CD14-positive monocyte (primary cell): ENCODE data around the gene PACSIN1. TPM values are rescaled to one million over a fixed set of nuclear protein-coding genes. Genes with fewer than 3 reads are reported as not detected.

Experiments
- DNase-seq, 3 donors: peaks; one replicate each; pipeline ENCODE4 v3.0.0-alpha.2; 2011 to 2022
- H2AFZ ChIP-seq: 2 replicates; pipeline ENCODE4 v1.6.0; 2012; ENCODE audit warnings: mild to moderate bottlenecking, low read depth, low read length, inconsistent platforms; ENCODE audit not compliant: insufficient read depth, poor library complexity, severe bottlenecking
- H3K27ac ChIP-seq, 2 donors: 1 replicate in 1 of 2; 2 replicates in 1 of 2; pipeline ENCODE4 v1.5.1; 2012 to 2013; ENCODE audit warnings: low read length in 2 of 2, control low read depth in 1 of 2, inconsistent platforms in 1 of 2, low read depth in 1 of 2, mild to moderate bottlenecking in 1 of 2
- H3K27me3 ChIP-seq, 2 donors: one replicate each; pipeline versions ENCODE4 v1.6.0 to v1.6.1; 2011 to 2013; ENCODE audit warnings: low read length in 2 of 2; ENCODE audit not compliant: control insufficient read depth in 2 of 2, insufficient read depth in 2 of 2
- H3K36me3 ChIP-seq, 2 donors: replicated peaks in 1 of 2; 1 replicate in 1 of 2; 2 replicates in 1 of 2; pipeline versions ENCODE4 v1.5.1 to v1.6.1; 2012 to 2013; ENCODE audit warnings: low read length in 2 of 2, control low read depth in 1 of 2, inconsistent platforms in 1 of 2, mild to moderate bottlenecking in 1 of 2; ENCODE audit not compliant: insufficient read depth in 2 of 2, control insufficient read depth in 1 of 2
- H3K4me1 ChIP-seq, 2 donors: 1 replicate in 1 of 2; 2 replicates in 1 of 2; pipeline versions ENCODE4 v1.5.1 to v1.6.1; 2012 to 2013; ENCODE audit warnings: low read length in 2 of 2, control low read depth in 1 of 2, inconsistent platforms in 1 of 2, mild to moderate bottlenecking in 1 of 2, moderate library complexity in 1 of 2; ENCODE audit not compliant: insufficient read depth in 2 of 2, control insufficient read depth in 1 of 2
- H3K4me2 ChIP-seq: replicated peaks from 2 replicates; pipeline ENCODE3; 2012; ENCODE audit warnings: low read length, moderate library complexity, mild to moderate bottlenecking; ENCODE audit not compliant: poor library complexity, severe bottlenecking; ENCODE audit errors: extremely low read depth
- H3K4me3 ChIP-seq, 3 experiments: fragments of 200-600 bp in 1 of 3; sonication (generic) in 1 of 3; replicated peaks in 1 of 3; 1 replicate in 2 of 3; 2 replicates in 1 of 3; pipeline ENCODE4 v1.5.1; 2011 to 2013; ENCODE audit warnings: low read length in 3 of 3, mild to moderate bottlenecking in 3 of 3, control low read depth in 2 of 3, low read depth in 2 of 3, inconsistent platforms in 1 of 3, moderate library complexity in 1 of 3
- H3K79me2 ChIP-seq: 2 replicates; pipeline ENCODE4 v1.6.0; 2012; ENCODE audit warnings: mild to moderate bottlenecking, control low read depth, inconsistent platforms, low read length, moderate library complexity; ENCODE audit not compliant: insufficient read depth
- H3K9ac ChIP-seq: 2 replicates; pipeline ENCODE4 v1.6.0; 2017; ENCODE audit warnings: low read length, mild to moderate bottlenecking; ENCODE audit not compliant: insufficient read depth, poor library complexity, severe bottlenecking
- H3K9me3 ChIP-seq, 2 donors: replicated peaks in 1 of 2; 1 replicate in 1 of 2; 2 replicates in 1 of 2; pipeline versions ENCODE4 v1.5.1 to v1.6.1; 2012 to 2013; ENCODE audit warnings: low read length in 2 of 2, control low read depth in 1 of 2; ENCODE audit not compliant: control insufficient read depth in 1 of 2, insufficient read depth in 1 of 2
- H4K20me1 ChIP-seq: 2 replicates; pipeline ENCODE4 v1.6.0; 2012; ENCODE audit warnings: mild to moderate bottlenecking, low read length, control low read depth, moderate library complexity; ENCODE audit not compliant: insufficient read depth
- H3K27ac Mint-ChIP-seq, 7 donors: one replicate each; pipeline ENCODE4 v1.8.0; 2020; ENCODE audit warnings: mild to moderate bottlenecking in 7 of 7, mixed read lengths in 7 of 7, moderate library complexity in 6 of 7, inconsistent platforms in 2 of 7
- H3K27me3 Mint-ChIP-seq, 3 donors: one replicate each; pipeline ENCODE4 v1.8.0; 2021 to 2022; ENCODE audit warnings: low read depth in 3 of 3, mild to moderate bottlenecking in 3 of 3, mixed read lengths in 3 of 3, moderate library complexity in 3 of 3, inconsistent platforms in 1 of 3
- H3K36me3 Mint-ChIP-seq, 2 donors: one replicate each; pipeline ENCODE4 v1.8.0; 2020; ENCODE audit warnings: mixed read lengths in 2 of 2, inconsistent platforms in 1 of 2, mild to moderate bottlenecking in 1 of 2
- H3K4me1 Mint-ChIP-seq: one replicate; pipeline ENCODE4 v1.8.0; 2020; ENCODE audit warnings: mild to moderate bottlenecking, mixed read lengths
- H3K4me3 Mint-ChIP-seq, 2 donors: one replicate each; pipeline ENCODE4 v1.8.0; 2020; ENCODE audit warnings: mild to moderate bottlenecking in 2 of 2, mixed read lengths in 2 of 2, moderate library complexity in 1 of 2
- H3K9me3 Mint-ChIP-seq, 7 donors: one replicate each; pipeline ENCODE4 v1.8.0; 2020 to 2022; ENCODE audit warnings: mixed read lengths in 7 of 7, mild to moderate bottlenecking in 6 of 7, moderate library complexity in 6 of 7, inconsistent platforms in 2 of 7
- WGBS: methylation state at CpG from one replicate; pipeline ENCODE4 v1.1.5; 2013; ENCODE audit warnings: missing lambda C conversion rate; ENCODE audit not compliant: insufficient coverage; 5-methylcytosine and 5-hydroxymethylcytosine counted together
- intact Hi-C, 2 donors: fragments of 100-400 bp; cut with micrococcal nuclease; formaldehyde crosslinking; loops; one replicate each; pipeline versions ENCODE4 v1.15.0 to v1.15.1; 2023
- polyA plus RNA-seq, 3 donors: library from polyadenylated mRNA; depleted of rRNA in 1 of 3; unstranded in 2 of 3; stranded (reverse) in 1 of 3; fragments of 300-500 nt in 2 of 3; fragments of >200 nt in 1 of 3; fragmentation: Illumina TruSeq in 2 of 3; gene quantifications; 1 replicate in 2 of 3; 2 replicates in 1 of 3; pipeline ENCODE4 v1.2.3, GENCODE V29; 2012 to 2021
- TF ChIP-seq, protein P1 (sequence below): fragments of 200-600 bp; IDR thresholded peaks from one replicate; pipeline ENCODE4 v1.8.0; 2022; ENCODE audit warnings: antibody characterized with exemption, mild to moderate bottlenecking

PACSIN1 gene
- polyA plus RNA-seq, 3 donors: not detected

DNA sequence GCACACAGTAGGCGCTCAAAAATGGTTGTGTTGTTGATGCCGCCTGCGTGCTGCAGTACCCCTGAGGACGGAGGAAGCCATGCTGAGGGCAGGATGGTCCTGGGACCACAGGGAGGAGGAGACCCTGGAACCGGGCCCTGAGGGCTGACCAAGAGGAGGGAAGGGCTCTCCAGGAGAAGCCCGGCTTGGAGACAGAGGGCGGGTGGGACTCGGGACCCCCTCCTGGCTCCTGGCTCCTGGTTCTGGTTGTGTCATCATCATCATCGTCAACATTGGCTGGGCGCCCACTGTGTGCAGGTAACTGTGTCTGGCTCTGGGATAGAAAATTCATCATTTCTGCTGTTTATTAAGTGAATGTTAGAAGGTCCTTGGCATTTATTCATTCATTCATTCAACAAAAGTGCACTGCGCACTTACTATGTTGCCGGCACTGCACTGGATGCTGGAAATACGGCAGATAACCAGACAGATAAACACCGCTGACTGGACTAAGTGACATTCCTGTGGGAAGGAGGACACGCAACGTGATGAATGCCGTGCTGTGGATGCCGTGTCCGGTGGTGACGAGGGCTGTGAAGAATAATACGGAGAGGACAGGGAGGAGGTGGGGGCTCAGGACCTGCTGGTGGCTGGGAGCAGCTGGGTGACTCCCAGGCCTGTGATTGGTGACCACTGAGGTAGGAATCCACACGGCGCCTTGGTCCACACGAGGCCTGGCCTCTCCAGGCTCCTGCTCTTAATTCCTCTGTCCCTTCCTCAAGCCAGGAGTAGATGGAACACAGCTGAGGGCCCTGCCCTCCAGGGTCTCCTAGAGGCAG lies 55.0 kb downstream of the PACSIN1 start:
- no peak overlapping the region for H2AFZ ChIP-seq
- H3K79me2 ChIP-seq: no peaks in the 10 kb centered on the region
- DNase-seq: no peak
- WGBS: 96% methylated on average over 19 of the region's 24 CpGs
- TF ChIP-seq, protein P1, sequence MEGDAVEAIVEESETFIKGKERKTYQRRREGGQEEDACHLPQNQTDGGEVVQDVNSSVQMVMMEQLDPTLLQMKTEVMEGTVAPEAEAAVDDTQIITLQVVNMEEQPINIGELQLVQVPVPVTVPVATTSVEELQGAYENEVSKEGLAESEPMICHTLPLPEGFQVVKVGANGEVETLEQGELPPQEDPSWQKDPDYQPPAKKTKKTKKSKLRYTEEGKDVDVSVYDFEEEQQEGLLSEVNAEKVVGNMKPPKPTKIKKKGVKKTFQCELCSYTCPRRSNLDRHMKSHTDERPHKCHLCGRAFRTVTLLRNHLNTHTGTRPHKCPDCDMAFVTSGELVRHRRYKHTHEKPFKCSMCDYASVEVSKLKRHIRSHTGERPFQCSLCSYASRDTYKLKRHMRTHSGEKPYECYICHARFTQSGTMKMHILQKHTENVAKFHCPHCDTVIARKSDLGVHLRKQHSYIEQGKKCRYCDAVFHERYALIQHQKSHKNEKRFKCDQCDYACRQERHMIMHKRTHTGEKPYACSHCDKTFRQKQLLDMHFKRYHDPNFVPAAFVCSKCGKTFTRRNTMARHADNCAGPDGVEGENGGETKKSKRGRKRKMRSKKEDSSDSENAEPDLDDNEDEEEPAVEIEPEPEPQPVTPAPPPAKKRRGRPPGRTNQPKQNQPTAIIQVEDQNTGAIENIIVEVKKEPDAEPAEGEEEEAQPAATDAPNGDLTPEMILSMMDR: no peak
- no peak overlapping the region for H3K4me3 ChIP-seq
- no peak overlapping the region for H3K4me2 ChIP-seq
- Mint-ChIP-seq H3K36me3 (no peaks in the 10 kb centered on the region), H3K9me3 (no peaks in the 10 kb centered on the region), H3K4me1 (peaks cover 4% of the 10 kb centered on the region), H3K27me3 (peaks cover 6% of the 10 kb centered on the region in 3 donors), H3K4me3 (no peak overlapping the region), H3K27ac (no peak overlapping the region)
- H4K20me1 ChIP-seq: no peaks in the 10 kb centered on the region
- H3K9ac ChIP-seq: no peak overlapping the region
- H3K27ac ChIP-seq: no peak overlapping the region
- no peaks in the 10 kb centered on the region for H3K27me3 ChIP-seq
- H3K4me1 ChIP-seq: no peaks in the 10 kb centered on the region
- H3K36me3 ChIP-seq: no peaks in the 10 kb centered on the region
- H3K9me3 ChIP-seq: no peaks in the 10 kb centered on the region
- intact Hi-C loops: no loop called here

DNA sequence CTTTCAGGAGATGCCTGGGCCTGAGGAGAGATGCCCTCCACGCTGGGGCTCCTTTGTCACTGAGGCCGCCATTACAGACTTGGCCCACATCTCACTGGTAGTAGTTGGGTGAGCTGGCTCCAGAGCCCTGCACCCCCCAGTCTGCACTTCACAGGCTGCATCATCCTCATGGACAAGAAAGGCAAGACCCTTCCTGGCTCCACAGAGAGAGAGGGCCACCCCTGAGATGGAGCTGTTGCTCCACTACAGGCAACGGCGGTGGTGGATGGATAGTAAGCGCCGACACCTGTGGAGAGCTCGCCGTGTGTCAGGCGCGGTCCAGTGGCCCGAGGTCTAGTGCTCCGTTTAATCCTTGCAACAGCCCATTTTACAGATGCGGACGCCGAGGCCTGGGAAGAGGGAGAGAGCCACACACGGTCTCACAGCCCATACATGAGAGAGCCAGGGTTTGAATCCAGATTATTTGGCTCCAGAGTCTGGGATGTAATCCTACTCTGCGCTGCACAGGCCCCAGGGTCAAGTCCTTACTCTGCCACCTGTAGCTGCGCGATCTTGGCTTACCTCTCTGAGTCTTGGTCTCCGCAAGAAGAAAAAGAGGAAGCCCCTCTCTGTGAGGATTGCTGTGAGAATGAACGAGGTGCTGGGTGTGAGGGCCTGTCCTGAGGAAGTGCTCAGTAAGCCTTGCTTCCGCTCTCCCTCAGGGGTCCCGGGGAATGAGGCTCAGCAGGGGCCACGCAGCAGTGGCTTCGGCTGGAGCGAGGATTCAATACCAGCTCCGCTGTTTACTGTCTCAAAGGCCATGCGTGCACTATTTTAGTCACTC lies 55.8 kb downstream of the PACSIN1 start:
- Histone ChIP-seq H3K79me2 (no peaks in the 10 kb centered on the region), H3K4me1 (peaks cover 3% of the 10 kb centered on the region in 2 donors), H4K20me1 (no peaks in the 10 kb centered on the region), H3K36me3 (no peaks in the 10 kb centered on the region), H2AFZ (no peak overlapping the region), H3K4me2 (no peak overlapping the region), H3K27ac (no peak overlapping the region), H3K9ac (no peak overlapping the region), H3K4me3 (no peak overlapping the region), H3K9me3 (no peaks in the 10 kb centered on the region), H3K27me3 (no peaks in the 10 kb centered on the region)
- no peaks in the 10 kb centered on the region for H3K9me3 Mint-ChIP-seq
- intact Hi-C loops: no loop called here
- peaks cover 4 to 6% (median 6%) of the 10 kb centered on the region in 3 donors for H3K27me3 Mint-ChIP-seq
- no peaks in the 10 kb centered on the region for H3K36me3 Mint-ChIP-seq
- H3K4me3 Mint-ChIP-seq: no peak overlapping the region
- peaks cover 4% of the 10 kb centered on the region for H3K4me1 Mint-ChIP-seq
- no peak overlapping the region for H3K27ac Mint-ChIP-seq
- 77% methylated on average over 24 of the region's 28 CpGs for WGBS
- DNase-seq: peak in 2 of 3 donors; percentile 10 to 24
- TF ChIP-seq, protein P1: no peak
